Camera-type eye (tissue), 1 donor: ENCODE measurements around the gene RBM18. TPM values are rescaled to one million over a fixed set of nuclear protein-coding genes. Genes with fewer than 3 reads are reported as not detected.

Experiments used
- total RNA-seq: library from RNA; depleted of rRNA; stranded (reverse); fragments of >200 nt; gene quantifications from one replicate; pipeline ENCODE4 v1.2.3, GENCODE V29; 2014

Gene RBM18, protein sequence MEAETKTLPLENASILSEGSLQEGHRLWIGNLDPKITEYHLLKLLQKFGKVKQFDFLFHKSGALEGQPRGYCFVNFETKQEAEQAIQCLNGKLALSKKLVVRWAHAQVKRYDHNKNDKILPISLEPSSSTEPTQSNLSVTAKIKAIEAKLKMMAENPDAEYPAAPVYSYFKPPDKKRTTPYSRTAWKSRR
- 20.3 TPM for total RNA-seq

DNA sequence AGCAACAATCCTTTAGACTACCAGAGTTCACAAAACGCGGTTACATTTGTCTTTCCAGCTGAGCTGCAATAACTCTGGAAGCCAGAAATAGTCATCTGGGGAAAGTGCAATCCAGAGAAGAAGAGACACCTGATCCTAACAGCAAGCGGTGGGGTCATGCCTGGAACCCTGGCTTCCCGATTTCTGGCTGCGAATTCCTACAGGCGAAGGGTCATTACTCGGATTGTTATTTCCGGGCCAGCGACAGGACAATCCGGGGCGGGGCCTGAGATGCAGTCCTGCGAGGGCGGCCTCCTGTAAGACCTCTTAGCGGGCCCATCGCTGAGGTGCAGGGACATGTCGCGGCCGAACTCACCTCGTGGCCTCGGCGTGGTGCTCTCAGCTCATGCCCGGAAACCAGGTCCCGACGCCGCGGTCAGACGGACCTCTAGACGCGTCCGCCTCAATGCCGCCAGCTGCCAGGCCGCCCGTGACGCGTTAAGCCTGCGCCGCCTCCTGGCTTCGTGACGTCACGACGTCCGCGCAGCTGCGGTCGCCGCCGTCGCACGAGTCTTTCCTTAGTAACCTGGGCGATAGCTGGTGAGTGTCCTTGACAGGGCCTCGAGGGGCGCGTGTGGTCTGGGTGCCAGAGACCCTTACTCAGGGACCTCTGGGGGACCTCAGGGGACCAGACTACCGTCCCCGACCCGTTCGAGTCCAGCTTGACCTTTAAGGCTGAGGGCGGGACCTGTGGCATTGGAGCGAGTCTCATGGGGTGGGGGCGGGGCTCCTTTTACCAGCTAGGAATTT, at the start of gene RBM18, which contains the start of gene MRRF:
TSS of gene RBM18 (minus strand) at position 481 of the 789 bp plus-strand sequence. CDS start 3,348 bp downstream, outside the sequence.
TSS of gene MRRF (plus strand) at position 523 of the 789 bp plus-strand sequence. CDS start 6,010 bp downstream, outside the sequence.

DNA sequence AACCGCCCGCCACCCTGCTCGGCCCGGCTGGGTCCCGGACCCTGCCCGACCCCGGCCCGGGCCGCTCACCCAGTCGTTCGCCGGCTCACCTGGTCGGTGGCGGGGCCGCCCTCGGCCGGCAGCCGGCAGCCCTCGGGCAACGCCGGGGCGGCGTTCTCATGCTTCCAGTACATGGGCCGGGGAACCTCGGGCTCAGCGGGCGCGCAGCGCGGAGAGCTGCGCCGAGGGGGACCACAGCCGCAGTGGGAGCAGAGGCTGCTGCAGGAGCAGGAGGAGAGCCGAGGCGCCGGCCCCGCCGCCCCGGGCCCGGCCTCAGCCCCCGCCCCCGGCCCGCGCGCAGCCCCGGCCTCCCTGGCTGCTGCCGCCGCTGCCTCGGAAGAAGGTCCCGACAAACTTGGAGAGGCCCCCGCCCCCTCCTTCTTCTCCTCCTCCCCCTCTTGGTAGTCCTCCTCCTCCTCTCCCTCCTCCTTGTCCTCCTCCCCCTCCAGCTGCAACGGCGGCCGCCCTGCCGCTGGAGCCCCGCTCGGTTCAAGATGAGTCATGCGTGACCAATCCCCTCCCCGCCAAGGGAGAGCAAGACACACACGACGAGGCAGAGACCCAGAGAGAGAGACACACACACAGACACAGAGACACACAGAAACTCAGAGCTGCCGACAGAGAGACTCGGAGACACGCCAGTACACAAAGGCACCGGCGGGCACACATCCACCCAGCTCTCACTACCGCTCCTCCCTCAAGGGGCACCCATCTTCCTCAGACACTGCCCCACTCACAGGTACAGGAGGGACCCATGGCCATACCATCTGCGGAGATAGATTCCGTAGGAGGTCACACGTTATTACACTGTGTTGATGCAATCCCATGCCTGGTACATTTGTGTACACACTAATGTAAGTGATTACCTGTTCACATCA, 35.8 kb downstream of the RBM18 start, which contains the start of gene LHX6:
TSS of gene LHX6 (minus strand) at position 390 of the 917 bp plus-strand sequence. CDS start at position 173, 217 bp downstream.

Other genes starting within 250 kb of the RBM18 start
- gene TTLL11, start 171.5 kb downstream of the RBM18 start, total RNA-seq: 19.0 TPM
- gene NDUFA8, start 105.1 kb downstream of the RBM18 start, total RNA-seq: 28.6 TPM
- gene MORN5, start 104.9 kb downstream of the RBM18 start, total RNA-seq: 1.4 TPM
- gene LHX6, start 35.9 kb downstream of the RBM18 start, total RNA-seq: 1.9 TPM
- 35.9 TPM for gene MRRF, start within 50 bp of the RBM18 start, total RNA-seq
- gene PTGS1, start 106.2 kb upstream of the RBM18 start, total RNA-seq: 3.2 TPM
- not detected for gene OR1J1, start 213.1 kb upstream of the RBM18 start, total RNA-seq
- not detected for gene OR1J2, start 246.0 kb upstream of the RBM18 start, total RNA-seq